WTC11 (cell line): Measurements from ENCODE around the gene COBL.

Source experiments
- ARID4B ChIP-seq: sonication (generic); formaldehyde crosslinking; IDR thresholded peaks from 2 replicates; pipeline ENCODE4 v1.8.0; 2023; ENCODE audit warnings: missing genetic modification reagents, mild to moderate bottlenecking, borderline replicate concordance
- CBFB ChIP-seq: sonication (generic); formaldehyde crosslinking; IDR thresholded peaks from 2 replicates; pipeline ENCODE4 v1.8.1; 2022; ENCODE audit warnings: mild to moderate bottlenecking, low read depth, missing genetic modification reagents
- IRF1 ChIP-seq: sonication (generic); formaldehyde crosslinking; IDR thresholded peaks from 2 replicates; pipeline ENCODE4 v1.8.0; 2023; ENCODE audit warnings: missing genetic modification reagents
- JAZF1 ChIP-seq: fragments of 250-450 bp; sonication (Bioruptor Pico); IDR thresholded peaks from 2 replicates; pipeline ENCODE4 v1.9.0; 2021; ENCODE audit warnings: moderate library complexity, mild to moderate bottlenecking, inconsistent platforms
- MAX ChIP-seq: sonication (generic); formaldehyde crosslinking; IDR thresholded peaks from 2 replicates; pipeline ENCODE4 v1.8.0; 2022; ENCODE audit warnings: mild to moderate bottlenecking, missing genetic modification reagents
- NFE2L1 ChIP-seq: sonication (generic); formaldehyde crosslinking; IDR thresholded peaks from 2 replicates; pipeline ENCODE4 v1.8.1; 2023; ENCODE audit warnings: missing genetic modification reagents
- NR2C2 ChIP-seq: sonication (generic); formaldehyde crosslinking; IDR thresholded peaks from 2 replicates; pipeline ENCODE4 v1.8.0; 2022; ENCODE audit warnings: mild to moderate bottlenecking, missing genetic modification reagents
- SMAD3 ChIP-seq: sonication (generic); formaldehyde crosslinking; IDR thresholded peaks from 2 replicates; pipeline ENCODE4 v1.8.0; 2022; ENCODE audit warnings: missing genetic modification reagents, mild to moderate bottlenecking, borderline replicate concordance
- SP1 ChIP-seq: sonication (generic); formaldehyde crosslinking; conservative IDR thresholded peaks from 2 replicates; pipeline ENCODE4 v1.8.1; 2022; ENCODE audit warnings: missing genetic modification reagents
- TP53 ChIP-seq: sonication (generic); formaldehyde crosslinking; IDR thresholded peaks from 2 replicates; pipeline ENCODE4 v1.8.1; 2023; ENCODE audit warnings: mild to moderate bottlenecking, missing genetic modification reagents
- ZNF532 ChIP-seq: fragments of 250-450 bp; sonication (Bioruptor Pico); IDR thresholded peaks from 2 replicates; pipeline ENCODE4 v1.9.0; 2021; ENCODE audit warnings: mild to moderate bottlenecking, borderline replicate concordance
- TF ChIP-seq, protein P1 (sequence below): fragments of 200-600 bp; IDR thresholded peaks from 2 replicates; pipeline ENCODE4 v1.8.0; 2022; ENCODE audit warnings: antibody characterized with exemption
- TF ChIP-seq, protein P2 (sequence below): sonication (generic); formaldehyde crosslinking; IDR thresholded peaks from 2 replicates; pipeline ENCODE4 v1.8.1; 2022; ENCODE audit warnings: low read depth, mild to moderate bottlenecking, moderate library complexity, missing genetic modification reagents, borderline replicate concordance
- TF ChIP-seq, protein P3 (sequence below): sonication (generic); formaldehyde crosslinking; conservative IDR thresholded peaks from 2 replicates; pipeline ENCODE4 v1.8.1; 2022; ENCODE audit warnings: mild to moderate bottlenecking, missing genetic modification reagents

DNA sequence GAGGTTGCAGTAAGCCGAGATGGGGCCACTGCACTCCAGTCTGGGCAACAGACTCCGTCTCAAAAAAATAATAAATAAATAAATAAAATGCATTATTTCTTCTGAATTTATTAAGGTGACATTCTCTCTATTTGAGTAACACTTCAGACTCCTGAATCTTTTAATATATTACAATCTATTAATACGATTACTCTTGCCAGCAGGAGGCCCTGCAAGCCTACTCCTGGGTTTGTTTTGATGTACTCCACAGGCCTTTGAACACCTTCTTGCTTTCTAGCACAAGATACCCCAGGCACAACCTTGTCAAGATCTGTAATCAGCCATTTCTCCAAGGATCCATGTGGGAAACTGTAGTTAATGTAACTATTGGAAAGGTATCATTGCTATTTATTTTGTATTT, 63.5 kb downstream of the COBL start:
- TF ChIP-seq, protein P1, sequence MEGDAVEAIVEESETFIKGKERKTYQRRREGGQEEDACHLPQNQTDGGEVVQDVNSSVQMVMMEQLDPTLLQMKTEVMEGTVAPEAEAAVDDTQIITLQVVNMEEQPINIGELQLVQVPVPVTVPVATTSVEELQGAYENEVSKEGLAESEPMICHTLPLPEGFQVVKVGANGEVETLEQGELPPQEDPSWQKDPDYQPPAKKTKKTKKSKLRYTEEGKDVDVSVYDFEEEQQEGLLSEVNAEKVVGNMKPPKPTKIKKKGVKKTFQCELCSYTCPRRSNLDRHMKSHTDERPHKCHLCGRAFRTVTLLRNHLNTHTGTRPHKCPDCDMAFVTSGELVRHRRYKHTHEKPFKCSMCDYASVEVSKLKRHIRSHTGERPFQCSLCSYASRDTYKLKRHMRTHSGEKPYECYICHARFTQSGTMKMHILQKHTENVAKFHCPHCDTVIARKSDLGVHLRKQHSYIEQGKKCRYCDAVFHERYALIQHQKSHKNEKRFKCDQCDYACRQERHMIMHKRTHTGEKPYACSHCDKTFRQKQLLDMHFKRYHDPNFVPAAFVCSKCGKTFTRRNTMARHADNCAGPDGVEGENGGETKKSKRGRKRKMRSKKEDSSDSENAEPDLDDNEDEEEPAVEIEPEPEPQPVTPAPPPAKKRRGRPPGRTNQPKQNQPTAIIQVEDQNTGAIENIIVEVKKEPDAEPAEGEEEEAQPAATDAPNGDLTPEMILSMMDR = no peak
- no peak for TF ChIP-seq SP1
- TF ChIP-seq IRF1 (CRISPR knock-in tag) = no peak
- no peak for TF ChIP-seq NR2C2 (CRISPR knock-in tag)
- no peak for TF ChIP-seq MAX (CRISPR knock-in tag)
- TF ChIP-seq ARID4B (CRISPR knock-in tag) = no peak
- TF ChIP-seq, protein P2, sequence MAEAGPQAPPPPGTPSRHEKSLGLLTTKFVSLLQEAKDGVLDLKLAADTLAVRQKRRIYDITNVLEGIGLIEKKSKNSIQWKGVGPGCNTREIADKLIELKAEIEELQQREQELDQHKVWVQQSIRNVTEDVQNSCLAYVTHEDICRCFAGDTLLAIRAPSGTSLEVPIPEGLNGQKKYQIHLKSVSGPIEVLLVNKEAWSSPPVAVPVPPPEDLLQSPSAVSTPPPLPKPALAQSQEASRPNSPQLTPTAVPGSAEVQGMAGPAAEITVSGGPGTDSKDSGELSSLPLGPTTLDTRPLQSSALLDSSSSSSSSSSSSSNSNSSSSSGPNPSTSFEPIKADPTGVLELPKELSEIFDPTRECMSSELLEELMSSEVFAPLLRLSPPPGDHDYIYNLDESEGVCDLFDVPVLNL = no peak
- no peak for TF ChIP-seq NFE2L1 (CRISPR knock-in tag)
- TF ChIP-seq SMAD3 (CRISPR knock-in tag) = no peak
- TF ChIP-seq ZNF532 (CRISPR knock-in tag) = no peak
- TF ChIP-seq JAZF1 (CRISPR knock-in tag) = no peak
- TF ChIP-seq, protein P3, sequence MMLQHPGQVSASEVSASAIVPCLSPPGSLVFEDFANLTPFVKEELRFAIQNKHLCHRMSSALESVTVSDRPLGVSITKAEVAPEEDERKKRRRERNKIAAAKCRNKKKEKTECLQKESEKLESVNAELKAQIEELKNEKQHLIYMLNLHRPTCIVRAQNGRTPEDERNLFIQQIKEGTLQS = no peak
- no peak for TF ChIP-seq CBFB (CRISPR knock-in tag)
- TF ChIP-seq TP53 (CRISPR knock-in tag) = no peak
